PC-3 (cell line): Measurements from ENCODE around the gene NDRG2. TPM values are rescaled to one million over a fixed set of nuclear protein-coding genes. Genes with fewer than 3 reads are reported as not detected.

Experiments
- ATAC-seq: fragments of 200-7000 bp; cut with Tn5 transposase; 2 replicates; pipeline ENCODE4 v1.9.1; 2020; ENCODE audit warnings: mild to moderate bottlenecking, moderate library complexity
- BruUV-seq: library from RNA; stranded (reverse); fragments of 400-500 nt; replicated peaks from 2 replicates; lab custom pipeline; 2021; lab: Mats Ljungman, UMichigan
- CTCF ChIA-PET: fragments of 300-600 bp; sonication (Branson Sonifier 250); formaldehyde crosslinking; loops from one replicate; lab custom pipeline; 2022; ENCODE audit warnings: antibody characterized with exemption; lab: Charles Lee
- POLR2A ChIA-PET: fragments of 300-600 bp; sonication (Branson Sonifier 250); formaldehyde crosslinking; loops from one replicate; lab custom pipeline; 2022; ENCODE audit warnings: antibody characterized with exemption; ENCODE audit not compliant: unreplicated experiment; lab: Charles Lee
- DNase-seq: peaks from one replicate; pipeline ENCODE4 v3.0.0-alpha.2; 2015
- H2AFZ ChIP-seq: fragments of 300-600 bp; sonication (generic); 2 replicates; pipeline ENCODE4 v1.6.0; 2016; ENCODE audit warnings: antibody characterized with exemption, low read length
- H3F3A ChIP-seq: fragments of 300-600 bp; sonication (generic); one replicate; pipeline ENCODE4 v1.6.0; 2017; ENCODE audit warnings: antibody characterized with exemption, low read length, control low read depth, mild to moderate bottlenecking; ENCODE audit not compliant: unreplicated experiment
- H3K27ac ChIP-seq: fragments of 300-600 bp; sonication (generic); 2 replicates; pipeline ENCODE4 v1.5.1; 2016; ENCODE audit warnings: mild to moderate bottlenecking, low read length
- H3K27me3 ChIP-seq: fragments of 300-600 bp; sonication (generic); 2 replicates; pipeline ENCODE4 v1.6.1; 2016; ENCODE audit warnings: low read length, mixed read lengths
- H3K36me3 ChIP-seq: fragments of 300-600 bp; sonication (generic); 2 replicates; pipeline ENCODE4 v1.6.1; 2016; ENCODE audit warnings: low read depth, mixed run types, low read length, mixed read lengths
- H3K4me1 ChIP-seq: fragments of 300-600 bp; sonication (generic); 2 replicates; pipeline ENCODE4 v1.5.1; 2016; ENCODE audit warnings: low read length; ENCODE audit not compliant: insufficient read depth
- H3K4me2 ChIP-seq: fragments of 300-600 bp; sonication (generic); 2 replicates; pipeline ENCODE4 v1.6.0; 2016; ENCODE audit warnings: low read length
- H3K4me3 ChIP-seq: fragments of 300-600 bp; sonication (generic); 2 replicates; pipeline ENCODE4 v1.5.1; 2016; ENCODE audit warnings: mild to moderate bottlenecking, low read length, mixed read lengths
- H3K79me2 ChIP-seq: fragments of 300-600 bp; sonication (generic); 2 replicates; pipeline ENCODE4 v1.6.1; 2017; ENCODE audit warnings: low read length, mixed read lengths
- H3K9ac ChIP-seq: fragments of 300-600 bp; sonication (generic); 2 replicates; pipeline ENCODE4 v1.6.0; 2016; ENCODE audit warnings: mild to moderate bottlenecking, low read length
- H3K9me2 ChIP-seq: fragments of 300-600 bp; sonication (generic); replicated peaks from 2 replicates; pipeline ENCODE4 v1.6.1; 2016; ENCODE audit warnings: mixed run types, low read length, mixed read lengths
- H3K9me3 ChIP-seq: fragments of 300-600 bp; sonication (generic); 2 replicates; pipeline ENCODE4 v1.6.1; 2016; ENCODE audit warnings: low read length, mixed read lengths
- H4K20me1 ChIP-seq: fragments of 300-600 bp; sonication (generic); 2 replicates; pipeline ENCODE4 v1.6.1; 2016; ENCODE audit warnings: low read length, mixed read lengths
- EZH2 ChIP-seq: fragments of 300-600 bp; sonication (generic); IDR thresholded peaks from one replicate; pipeline ENCODE4 v1.6.1; 2017; ENCODE audit warnings: antibody characterized with exemption, mild to moderate bottlenecking, low read length; ENCODE audit not compliant: unreplicated experiment
- EZH2phosphoT487 ChIP-seq: fragments of 300-600 bp; sonication (generic); IDR thresholded peaks from 2 replicates; pipeline ENCODE4 v1.6.1; 2018; ENCODE audit warnings: mild to moderate bottlenecking, antibody characterized with exemption, low read length, borderline replicate concordance
- intact Hi-C: fragments of 100-400 bp; cut with micrococcal nuclease; formaldehyde crosslinking; loops from 2 replicates; pipeline ENCODE4 v1.9.0; 2023
- total RNA-seq: library from RNA; depleted of rRNA; stranded (reverse); fragments of >200 nt; gene quantifications from 2 replicates; pipeline ENCODE4 v1.2.3, GENCODE V29; 2014
- TF ChIP-seq, protein P1 (sequence below): fragments of 300-600 bp; sonication (generic); conservative IDR thresholded peaks from 2 replicates; pipeline ENCODE4 v1.5.1; 2017; ENCODE audit warnings: antibody characterized with exemption, low read depth, mild to moderate bottlenecking, low read length

The NDRG2 gene
- total RNA-seq, 1 experiment from 2014 or later, result 4.0 TPM

GRCh38 chr14:21029917-21030316 is 5.1 kb upstream of the NDRG2 start, which contains the start of gene TPPP2:
TPPP2 (plus strand) TSS chr14:21030217; CDS start chr14:21030582, 365 bp downstream.
- Histone ChIP-seq H3K9me3 (no peaks in the 10 kb centered on the region), H2AFZ (no peak within 1 kb of the TSS), H3K27ac (no peak within 1 kb of the TSS), H3K79me2 (no peaks in the 10 kb centered on the region), H3K4me3 (no peak within 1 kb of the TSS), H3K4me1 (no peaks in the 10 kb centered on the region), H3K9ac (no peak within 1 kb of the TSS), H4K20me1 (no peaks in the 10 kb centered on the region), H3K36me3 (no peaks in the 10 kb centered on the region), H3K4me2 (no peak within 1 kb of the TSS), H3K9me2 (no peaks in the 10 kb centered on the region), H3F3A (no peaks in the 10 kb centered on the region), H3K27me3 (peaks cover 71% of the 10 kb centered on the region)
- TF ChIP-seq EZH2phosphoT487 (no peak), EZH2 (no peak)
- TF ChIP-seq, protein P1, sequence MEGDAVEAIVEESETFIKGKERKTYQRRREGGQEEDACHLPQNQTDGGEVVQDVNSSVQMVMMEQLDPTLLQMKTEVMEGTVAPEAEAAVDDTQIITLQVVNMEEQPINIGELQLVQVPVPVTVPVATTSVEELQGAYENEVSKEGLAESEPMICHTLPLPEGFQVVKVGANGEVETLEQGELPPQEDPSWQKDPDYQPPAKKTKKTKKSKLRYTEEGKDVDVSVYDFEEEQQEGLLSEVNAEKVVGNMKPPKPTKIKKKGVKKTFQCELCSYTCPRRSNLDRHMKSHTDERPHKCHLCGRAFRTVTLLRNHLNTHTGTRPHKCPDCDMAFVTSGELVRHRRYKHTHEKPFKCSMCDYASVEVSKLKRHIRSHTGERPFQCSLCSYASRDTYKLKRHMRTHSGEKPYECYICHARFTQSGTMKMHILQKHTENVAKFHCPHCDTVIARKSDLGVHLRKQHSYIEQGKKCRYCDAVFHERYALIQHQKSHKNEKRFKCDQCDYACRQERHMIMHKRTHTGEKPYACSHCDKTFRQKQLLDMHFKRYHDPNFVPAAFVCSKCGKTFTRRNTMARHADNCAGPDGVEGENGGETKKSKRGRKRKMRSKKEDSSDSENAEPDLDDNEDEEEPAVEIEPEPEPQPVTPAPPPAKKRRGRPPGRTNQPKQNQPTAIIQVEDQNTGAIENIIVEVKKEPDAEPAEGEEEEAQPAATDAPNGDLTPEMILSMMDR, result no peak
- ATAC-seq, result no peak
- ChIA-PET POLR2A (no interaction called here), CTCF (no interaction called here)
- no TSS peak for BruUV-seq
- DNase-seq, result no peak
- intact Hi-C loops, result no loop called here

DNA sequence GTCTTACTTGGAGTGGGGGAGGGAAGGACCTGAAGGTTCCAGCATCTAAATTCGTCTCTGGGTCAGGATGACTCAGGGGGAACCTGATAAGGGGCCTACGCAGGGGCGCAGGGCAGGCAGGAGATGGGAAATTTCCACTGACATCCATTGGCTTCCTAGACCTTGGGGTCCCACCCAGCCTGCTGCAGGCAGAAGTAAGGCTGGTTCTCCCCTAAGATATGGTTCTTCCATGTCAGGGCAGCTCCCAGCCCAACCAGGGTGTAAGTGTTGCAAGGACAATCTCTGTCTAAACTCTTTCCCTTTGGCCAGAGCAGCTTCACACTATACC is 2.1 kb upstream of the NDRG2 start:
- ChIA-PET CTCF (no interaction called here), POLR2A (no interaction called here)
- intact Hi-C loops, result no loop called here

GRCh38 chr14:21026274-21026987 is 1.6 kb upstream of the NDRG2 start:
- TF ChIP-seq, protein P1, result no peak
- TF ChIP-seq EZH2phosphoT487 (no peak), EZH2 (no peak)
- Histone ChIP-seq H3K9me2 (no peaks in the 10 kb centered on the region), H3K4me1 (0 out of 2 replicates have a peak, but pooled peaks cover 4% of the 10 kb centered on the region)

More for the DNA sequence above, 2.1 kb upstream of the NDRG2 start:
- no peaks in the 10 kb centered on the region for H3K36me3 ChIP-seq
- DNase-seq (no peak), ATAC-seq (no peak)
- H2AFZ ChIP-seq, result no peak overlapping the region
- H3K4me2 ChIP-seq, result no peak overlapping the region
- TF ChIP-seq EZH2 (no peak), EZH2phosphoT487 (no peak)
- H3K4me1 ChIP-seq, result 0 out of 2 replicates have a peak, but pooled peaks cover 4% of the 10 kb centered on the region
- no peak overlapping the region for H3K4me3 ChIP-seq
- no TSS peak for BruUV-seq
- no peaks in the 10 kb centered on the region for H3K9me3 ChIP-seq
- H3K27ac ChIP-seq, result no peak overlapping the region
- peaks cover 70% of the 10 kb centered on the region for H3K27me3 ChIP-seq
- no peak overlapping the region for H3K9ac ChIP-seq
- no peaks in the 10 kb centered on the region for H3K9me2 ChIP-seq
- H3F3A ChIP-seq, result no peaks in the 10 kb centered on the region
- no peaks in the 10 kb centered on the region for H4K20me1 ChIP-seq
- no peaks in the 10 kb centered on the region for H3K79me2 ChIP-seq

More at GRCh38 chr14:21026274-21026987, 1.6 kb upstream of the NDRG2 start:
- Histone ChIP-seq H4K20me1 (no peaks in the 10 kb centered on the region), H3K27ac (no peak overlapping the region), H2AFZ (no peak overlapping the region), H3K36me3 (no peaks in the 10 kb centered on the region), H3K27me3 (peaks cover 70% of the 10 kb centered on the region), H3K4me2 (no peak overlapping the region), H3K4me3 (no peak overlapping the region), H3F3A (no peaks in the 10 kb centered on the region), H3K79me2 (no peaks in the 10 kb centered on the region), H3K9me3 (no peaks in the 10 kb centered on the region), H3K9ac (no peak overlapping the region)
- DNase-seq (no peak), ATAC-seq (no peak)
- ChIA-PET POLR2A (no interaction called here), CTCF (no interaction called here)
- intact Hi-C loops, result no loop called here
- BruUV-seq, result no TSS peak
